ENCODE results near the gene TRIB2. TPM values are rescaled to one million over a fixed set of nuclear protein-coding genes. Genes with fewer than 3 reads are reported as not detected.

TRIB2 gene
- total and polyA plus RNA-seq, 2 of the 13 experiments (the other 11 are each of a cell fraction or from before 2014, with no cell fraction given), result 1.1 to 2.3 TPM

GRCh38 chr2:12709207-12709522 is 7.6 kb upstream of the TRIB2 start:
- no peaks in the 10 kb centered on the region for H3K27me3 ChIP-seq (ENCODE audit: control insufficient read depth in 1 of 2, insufficient read depth in 2 of 2, low read length in 2 of 2)
- H3K36me3 ChIP-seq (replicated peaks in 1 of 2; ENCODE audit: control insufficient read depth in 1 of 2, insufficient read depth in 2 of 2, low read length in 2 of 2), result no peaks in the 10 kb centered on the region
- H2AFZ ChIP-seq (ENCODE audit: low read length), result no peak overlapping the region
- no peak for TF ChIP-seq ZNF674 (CRISPR knock-in tag; IDR thresholded peaks at IDR 0.05; ENCODE audit: low read depth)
- no peak for TF ChIP-seq DNMT3B (CRISPR knock-in tag; conservative IDR thresholded peaks at IDR 0.05)
- no peak for TF ChIP-seq DR1 (CRISPR knock-in tag; IDR thresholded peaks at IDR 0.05)
- H3K9me3 ChIP-seq (ENCODE audit: low read length), result no peaks in the 10 kb centered on the region
- FAIRE-seq (no peak), ATAC-seq (no peak), DNase-seq (ENCODE audit: low spot score) (no peak)
- POLR2A ChIA-PET, result no interaction called here
- in situ Hi-C loops (cut with HindIII; ENCODE audit: extremely low pct_ligation_motif_present, low pct_unique_long_range_greater_than_20kb), result no loop called here
- no TSS peak for BruUV-seq (replicated peaks)
- CTCF ChIA-PET (ENCODE audit: low intra/inter-chr PET ratio, low total read pairs), result no interaction called here
- no peak overlapping the region for H3K4me3 ChIP-seq (replicated peaks in 1 of 3; ENCODE audit: insufficient read depth in 1 of 3, low read depth in 2 of 3, low read length in 3 of 3)
- H3K4me2 ChIP-seq (ENCODE audit: low read depth, low read length), result no peak overlapping the region
- H3K4me1 ChIP-seq (ENCODE audit: insufficient read depth, low read length), result no peaks in the 10 kb centered on the region
- H3K9ac ChIP-seq (ENCODE audit: insufficient read depth, low read depth, low read length), result no peak overlapping the region
- intact Hi-C loops (cut with micrococcal nuclease; ENCODE audit: unreplicated experiment), result no loop called here
- no peak overlapping the region for H3K27ac ChIP-seq (ENCODE audit: extremely low read length, insufficient read depth, low read length)
- H3K79me2 ChIP-seq (ENCODE audit: insufficient read depth, low read length), result no peaks in the 10 kb centered on the region
- no peaks in the 10 kb centered on the region for H4K20me1 ChIP-seq (ENCODE audit: insufficient read depth, low read length)

GRCh38 chr2:12710301-12710700 is 6.4 kb upstream of the TRIB2 start:
- no peak overlapping the region for H3K9ac ChIP-seq (ENCODE audit: insufficient read depth, low read depth, low read length)
- 63% methylated on average over 4 of the region's 4 CpGs for WGBS (ENCODE audit: low lambda C conversion rate)
- no peaks in the 10 kb centered on the region for H3K4me1 ChIP-seq (ENCODE audit: insufficient read depth, low read length)
- in situ Hi-C loops (cut with HindIII; ENCODE audit: extremely low pct_ligation_motif_present, low pct_unique_long_range_greater_than_20kb), result no loop called here
- H3K27me3 ChIP-seq (ENCODE audit: control insufficient read depth in 1 of 2, insufficient read depth in 2 of 2, low read length in 2 of 2), result peaks cover 0 to 3% of the 10 kb centered on the region in 2 experiments; a peak in 2 of 5 replicates
- no peak for FAIRE-seq
- H4K20me1 ChIP-seq (ENCODE audit: insufficient read depth, low read length), result no peaks in the 10 kb centered on the region
- H3K9me3 ChIP-seq (ENCODE audit: low read length), result no peaks in the 10 kb centered on the region
- no peak overlapping the region for H3K4me3 ChIP-seq (replicated peaks in 1 of 3; ENCODE audit: insufficient read depth in 1 of 3, low read depth in 2 of 3, low read length in 3 of 3)
- intact Hi-C loops (cut with micrococcal nuclease; ENCODE audit: unreplicated experiment), result no loop called here
- no peaks in the 10 kb centered on the region for H3K36me3 ChIP-seq (replicated peaks in 1 of 2; ENCODE audit: control insufficient read depth in 1 of 2, insufficient read depth in 2 of 2, low read length in 2 of 2)
- ChIA-PET CTCF (ENCODE audit: low intra/inter-chr PET ratio, low total read pairs) (no interaction called here), POLR2A (no interaction called here)
- BruUV-seq (replicated peaks), result no TSS peak
- no peak overlapping the region for H3K27ac ChIP-seq (ENCODE audit: extremely low read length, insufficient read depth, low read length)
- H3K4me2 ChIP-seq (ENCODE audit: low read depth, low read length), result no peak overlapping the region
- H2AFZ ChIP-seq (ENCODE audit: low read length), result no peak overlapping the region
- ATAC-seq, result no peak
- H3K79me2 ChIP-seq (ENCODE audit: insufficient read depth, low read length), result no peaks in the 10 kb centered on the region
- DNase-seq (ENCODE audit: low spot score), result no peak
- no peak for TF ChIP-seq PRDM15 (CRISPR knock-in tag; IDR thresholded peaks at IDR 0.05)
- TF ChIP-seq KLF6 (CRISPR knock-in tag; IDR thresholded peaks at IDR 0.05), result no peak
- no peak for TF ChIP-seq HINFP (CRISPR knock-in tag; IDR thresholded peaks at IDR 0.05; ENCODE audit: low read depth)
- TF ChIP-seq ZNF496 (CRISPR knock-in tag; IDR thresholded peaks at IDR 0.05; ENCODE audit: insufficient replicate concordance), result no peak
- no peak for TF ChIP-seq ZBTB25 (CRISPR knock-in tag; IDR thresholded peaks at IDR 0.05)
- no peak for TF ChIP-seq DRAP1 (CRISPR knock-in tag; IDR thresholded peaks at IDR 0.05)
- TF ChIP-seq ARNTL (CRISPR knock-in tag; IDR thresholded peaks at IDR 0.05), result no peak
- no peak for TF ChIP-seq HCFC1 (IDR thresholded peaks at IDR 0.05; ENCODE audit: low read depth, low read length)
- no peak for TF ChIP-seq RFX5 (IDR thresholded peaks at IDR 0.05; ENCODE audit: low read depth, low read length)
- TF ChIP-seq KDM5A (IDR thresholded peaks at IDR 0.05; ENCODE audit: borderline replicate concordance, low read length), result no peak
